DMS 273 (cell line): ENCODE measurements around the gene KCNK3.
"Not testable (repeated sequence)": the region's sequence is repeated elsewhere in the genome, so short reads cannot be mapped to it uniquely, and the experiment has no call there.

Experiments
- DNase-seq: peaks from one replicate; lab custom pipeline; 2025; ENCODE audit not compliant: unreplicated experiment; lab: John Stamatoyannopoulos, UW

Gene KCNK3

GRCh38 chr2:26692279-26692896, at the start of gene KCNK3:
KCNK3 (plus strand) TSS chr2:26692722; CDS start chr2:26692876, 154 bp downstream.
- peak; percentile 86 for DNase-seq

- no peak for DNase-seq
Measured at GRCh38 chr2:26644188-26644835, 48.2 kb upstream of the KCNK3 start.

GRCh38 chr2:26645762-26646161, 46.8 kb upstream of the KCNK3 start:
- DNase-seq: no peak

- no peak for DNase-seq
Measured at GRCh38 chr2:26646986-26647672, 45.4 kb upstream of the KCNK3 start.

- DNase-seq: no peak
Measured at GRCh38 chr2:26647981-26648380, 44.5 kb upstream of the KCNK3 start.

GRCh38 chr2:26648516-26648915, 44.0 kb upstream of the KCNK3 start:
- DNase-seq: no peak

- peak; percentile 60 for DNase-seq
Measured at GRCh38 chr2:26649322-26649721, 43.2 kb upstream of the KCNK3 start.

- DNase-seq: no peak
Measured at GRCh38 chr2:26649992-26650712, 42.4 kb upstream of the KCNK3 start.

GRCh38 chr2:26650713-26651469, 41.6 kb upstream of the KCNK3 start:
- no peak for DNase-seq

- DNase-seq: no peak
Measured at GRCh38 chr2:26651470-26651771, 41.1 kb upstream of the KCNK3 start.

- DNase-seq: no peak
Measured at GRCh38 chr2:26651799-26652198, 40.7 kb upstream of the KCNK3 start.

- no peak for DNase-seq
Measured at GRCh38 chr2:26652361-26653041, 40.0 kb upstream of the KCNK3 start.

- no peak for DNase-seq
Measured at GRCh38 chr2:26653207-26654060, 39.1 kb upstream of the KCNK3 start.

- no peak for DNase-seq
Measured at GRCh38 chr2:26654061-26654340, 38.5 kb upstream of the KCNK3 start.

- not testable (repeated sequence) for DNase-seq
Measured at GRCh38 chr2:26655120-26655519, 37.4 kb upstream of the KCNK3 start.

- no peak for DNase-seq
Measured at GRCh38 chr2:26655611-26656195, 36.8 kb upstream of the KCNK3 start.

- no peak for DNase-seq
Measured at GRCh38 chr2:26657265-26657664, 35.3 kb upstream of the KCNK3 start.

GRCh38 chr2:26658691-26659346, 33.7 kb upstream of the KCNK3 start:
- DNase-seq: no peak

GRCh38 chr2:26660363-26660962, 32.1 kb upstream of the KCNK3 start:
- no peak for DNase-seq
